Measurements from ENCODE around the gene HSPA14.
A peak's percentile ranks its signal among the peaks of the same experiment; 100 is the strongest.
"Not testable (repeated sequence)": the region's sequence is repeated elsewhere in the genome, so short reads cannot be mapped to it uniquely, and the experiment has no call there.

The HSPA14 gene

DNA sequence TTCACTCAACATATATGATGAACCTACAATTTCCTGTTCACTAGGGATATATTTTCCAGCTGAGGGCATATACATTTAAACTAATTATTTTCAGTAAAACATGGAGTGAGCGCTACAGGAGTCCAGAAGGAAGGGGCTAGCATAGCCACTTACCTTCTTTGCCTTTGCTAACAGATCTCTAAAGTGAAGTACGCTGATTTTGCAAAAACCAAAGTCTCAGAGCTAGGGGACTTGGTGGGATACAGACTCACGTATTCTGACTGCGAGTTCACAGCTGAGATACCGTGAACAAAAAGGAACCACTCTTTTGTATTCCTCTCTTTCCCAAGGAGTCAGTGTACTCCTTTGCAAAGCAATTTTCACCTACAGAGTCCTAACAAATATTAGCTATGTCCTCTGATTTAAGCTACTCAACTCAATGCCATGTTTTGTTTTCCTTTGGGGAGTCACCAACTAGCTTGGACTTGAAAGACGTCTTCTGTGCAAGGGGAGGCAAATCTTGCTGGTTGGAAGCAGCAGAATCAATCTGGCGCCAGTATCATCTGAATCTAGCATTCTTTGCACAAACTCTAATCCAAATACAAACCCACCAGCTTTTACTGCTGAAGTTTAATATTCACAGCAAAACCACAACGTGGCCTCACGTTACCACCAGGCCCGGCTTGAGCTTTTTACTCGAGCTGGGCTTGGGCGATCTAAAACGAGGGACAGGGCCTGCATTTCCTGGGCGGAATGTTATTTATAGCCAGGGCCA, 926 bp upstream of the HSPA14 start:
- no peak for DNase-seq

DNA sequence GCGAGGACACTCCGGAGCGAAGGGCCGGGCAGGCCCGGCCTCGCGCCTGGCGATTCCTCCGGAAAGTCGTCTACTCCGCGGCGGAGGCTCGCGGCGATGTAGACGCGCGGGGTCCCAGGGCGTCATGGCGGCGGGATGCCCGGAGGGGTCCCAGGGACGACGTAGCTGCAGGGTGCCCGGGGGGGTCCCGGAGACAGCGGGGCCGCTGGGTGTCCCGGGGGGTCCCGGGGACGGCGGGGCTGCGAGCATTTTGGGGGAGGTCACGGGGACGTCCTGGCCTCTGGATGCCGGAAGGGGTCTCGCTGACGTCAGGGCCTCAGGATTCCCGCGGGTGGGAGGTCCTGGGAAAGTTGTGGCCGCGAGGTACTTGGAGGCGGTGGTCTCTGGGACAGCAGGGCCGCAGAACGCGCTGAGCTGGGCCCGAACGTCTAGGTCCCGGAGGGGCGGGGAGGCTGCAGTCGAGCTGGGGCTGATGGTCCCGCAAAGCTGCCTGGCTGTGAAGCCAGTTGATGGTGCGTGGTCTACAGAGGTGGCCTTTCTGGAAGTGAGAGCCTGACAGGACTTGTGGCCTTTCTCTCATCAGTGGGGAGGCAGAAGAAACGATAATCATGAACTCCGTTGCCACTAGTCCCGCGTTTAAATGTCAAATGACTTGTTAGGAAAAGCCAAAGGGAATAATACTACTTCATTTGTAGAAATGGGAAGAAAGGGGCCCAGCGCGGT, 637 bp downstream of the HSPA14 start:
- DNase-seq, result no peak

DNA sequence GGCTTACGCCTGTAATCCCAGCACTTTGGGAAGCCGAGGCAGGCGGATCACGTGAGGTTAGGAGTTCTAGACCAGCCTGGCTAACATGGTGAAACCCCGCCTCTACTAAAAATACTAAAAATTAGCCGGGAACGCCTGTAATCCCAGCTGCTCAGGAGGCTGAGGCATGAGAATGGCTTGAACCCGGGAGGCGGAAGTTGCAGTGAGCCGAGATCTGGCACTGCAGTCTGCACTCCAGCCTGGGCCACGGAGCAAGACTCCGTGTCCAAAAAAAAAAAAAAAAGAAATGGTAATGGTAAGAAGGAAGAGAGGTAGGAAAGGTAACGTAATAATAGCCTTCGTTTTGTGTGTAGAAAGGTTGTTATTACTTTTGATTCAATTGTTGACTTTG, 1.2 kb downstream of the HSPA14 start:
- DNase-seq, result no peak

DNA sequence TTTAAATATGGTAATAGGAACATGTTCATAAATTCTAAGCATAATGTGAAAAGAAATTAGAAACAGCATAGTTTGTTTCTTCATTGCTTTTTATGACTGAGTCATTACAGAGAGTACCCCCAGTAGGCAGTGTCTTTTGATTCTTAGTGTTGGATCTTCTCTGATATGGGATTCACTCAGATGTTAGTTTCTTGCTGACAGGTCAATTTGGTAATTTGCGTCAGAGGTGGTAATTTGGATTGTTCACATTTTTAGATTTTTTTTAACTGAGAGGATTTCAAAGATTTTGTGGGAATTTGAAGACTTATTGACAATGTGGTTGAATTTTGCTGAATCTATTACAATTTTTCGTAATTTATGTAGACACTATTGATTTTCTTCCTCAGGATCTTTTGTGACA, 2.1 kb downstream of the HSPA14 start:
- DNase-seq, result no peak

DNA sequence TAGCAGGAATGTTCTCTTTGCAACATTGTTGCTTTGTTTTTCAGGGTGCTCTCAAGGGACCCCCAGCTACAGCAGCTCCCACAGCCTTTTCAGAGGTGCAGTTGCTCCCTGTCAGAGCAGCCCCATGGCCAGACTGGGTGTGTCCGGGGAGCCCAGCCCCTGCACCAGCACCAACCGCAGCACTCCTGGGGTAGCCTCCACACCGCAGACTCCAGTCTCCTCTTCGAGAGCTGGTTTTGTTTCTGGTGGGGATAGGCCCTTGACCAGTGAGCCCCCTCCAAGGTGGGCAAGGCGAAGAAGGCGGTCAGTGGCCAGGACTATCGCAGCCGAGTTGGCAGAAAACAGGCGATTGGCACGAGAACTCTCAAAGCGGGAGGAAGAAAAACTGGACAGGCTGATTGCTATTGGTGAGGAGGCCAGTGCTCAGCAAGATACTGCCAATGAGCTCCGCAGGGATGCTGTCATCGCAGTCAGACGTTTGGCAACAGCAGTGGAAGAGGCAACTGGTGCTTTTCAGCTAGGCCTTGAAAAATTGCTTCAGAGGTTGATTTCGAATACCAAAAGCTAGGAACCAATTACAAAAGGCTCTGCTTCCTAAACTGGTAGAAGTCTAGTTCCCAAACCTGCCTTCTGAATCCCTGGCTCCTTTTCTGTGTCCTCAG, 5.4 kb downstream of the HSPA14 start:
- no peak for DNase-seq

DNA sequence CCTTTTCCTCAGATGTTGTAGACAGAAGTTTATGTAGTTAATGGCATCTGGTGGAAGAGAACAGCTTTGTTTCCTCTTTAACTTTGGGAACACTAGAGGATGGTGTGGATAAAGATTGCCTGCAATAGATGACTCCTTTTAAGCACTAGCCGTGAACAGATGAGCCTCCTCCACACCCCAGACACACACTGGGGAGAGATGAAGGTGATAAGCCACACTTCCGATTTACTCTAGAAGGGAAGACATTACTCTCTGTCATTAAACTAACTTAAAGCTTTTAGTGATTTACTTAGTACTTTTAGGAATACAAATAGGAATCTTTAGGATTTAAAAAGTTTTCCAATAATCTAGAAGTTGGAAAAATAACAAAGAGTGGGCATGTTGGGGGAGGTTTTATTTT, 6.8 kb downstream of the HSPA14 start:
- no peak for DNase-seq

DNA sequence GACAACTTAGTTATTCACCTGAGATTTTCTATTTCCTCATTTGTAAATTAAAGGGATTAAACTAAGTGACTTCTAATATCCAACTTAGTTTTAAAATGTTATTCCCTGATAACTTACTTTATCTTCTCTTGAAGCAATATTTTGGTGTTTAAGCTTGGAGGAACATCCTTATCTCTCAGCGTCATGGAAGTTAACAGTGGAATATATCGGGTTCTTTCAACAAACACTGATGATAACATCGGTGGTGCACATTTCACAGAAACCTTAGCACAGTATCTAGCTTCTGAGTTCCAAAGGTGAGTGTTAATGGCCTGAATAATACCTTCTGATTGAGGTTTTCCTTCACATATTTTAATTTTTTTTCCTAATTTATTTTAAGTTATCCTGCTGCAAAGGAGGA, 14.1 kb downstream of the HSPA14 start:
- DNase-seq, result no peak

DNA sequence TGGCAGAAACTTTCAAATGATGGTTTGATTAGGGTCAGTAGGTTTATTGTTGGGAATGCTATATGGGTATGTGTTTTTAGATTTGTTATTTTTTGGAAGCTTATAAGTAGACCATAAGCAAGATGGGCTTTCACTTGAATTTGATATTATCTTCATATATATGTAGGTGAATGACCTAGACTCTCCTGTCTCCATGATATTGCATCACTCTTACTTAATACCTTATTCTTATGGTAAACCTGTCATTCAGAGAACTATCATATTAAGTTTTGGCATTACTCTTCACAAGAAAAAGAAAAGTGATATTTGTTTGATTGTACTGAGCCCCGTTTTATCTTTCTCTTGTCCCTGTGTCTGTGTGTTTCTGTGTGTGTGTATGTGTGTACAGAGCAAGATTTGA, 17.3 kb downstream of the HSPA14 start:
- DNase-seq, result no peak

DNA sequence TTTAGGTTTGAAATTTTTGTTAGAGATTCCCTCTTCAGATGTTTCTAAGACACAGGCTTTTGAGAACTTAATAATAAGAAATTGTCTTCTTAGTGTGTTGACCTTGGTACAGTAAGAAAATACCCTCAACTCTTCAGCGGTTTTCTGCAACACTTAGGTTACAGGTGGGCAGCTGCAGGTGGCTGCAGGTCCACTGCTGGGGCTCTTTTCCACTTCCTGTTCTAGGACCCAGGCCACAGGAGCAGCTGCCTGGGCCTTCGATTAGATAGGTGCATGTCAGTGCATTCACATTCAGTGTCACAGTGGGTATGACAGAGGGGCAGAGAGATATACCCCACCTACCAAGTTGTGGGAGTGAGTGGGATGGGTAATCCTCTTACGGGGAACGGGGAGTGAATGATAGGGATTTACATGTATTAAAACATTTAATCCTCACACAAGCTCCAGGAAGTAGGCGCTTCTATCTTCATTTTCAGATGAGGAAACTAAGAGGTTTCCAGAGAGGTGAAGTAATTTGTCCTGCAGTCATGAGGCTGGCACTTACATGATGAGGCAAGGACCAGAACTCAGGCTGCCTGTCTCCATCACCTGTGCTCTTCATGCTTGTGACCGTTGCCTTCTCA, 20.3 kb downstream of the HSPA14 start:
- no peak for DNase-seq

DNA sequence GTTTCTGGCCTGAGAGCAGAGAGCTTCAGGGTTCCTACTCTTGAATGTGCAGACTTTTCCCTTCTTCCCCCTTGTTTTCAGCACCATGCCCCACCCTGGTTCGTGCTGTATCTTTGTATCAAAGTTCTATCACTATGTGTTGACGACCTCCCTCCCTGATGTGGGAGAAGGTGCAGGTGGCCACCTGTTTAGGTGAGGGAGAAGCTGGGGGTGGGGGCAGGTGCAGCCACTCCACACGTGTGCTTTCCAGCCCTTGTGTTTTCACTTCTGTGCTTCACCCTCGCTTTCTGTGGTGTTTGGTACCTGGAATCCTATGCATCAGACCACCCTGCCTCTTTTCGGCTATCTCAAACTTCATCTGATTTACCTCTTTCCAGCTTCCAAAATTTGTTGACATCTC, 20.9 kb downstream of the HSPA14 start:
- no peak for DNase-seq

DNA sequence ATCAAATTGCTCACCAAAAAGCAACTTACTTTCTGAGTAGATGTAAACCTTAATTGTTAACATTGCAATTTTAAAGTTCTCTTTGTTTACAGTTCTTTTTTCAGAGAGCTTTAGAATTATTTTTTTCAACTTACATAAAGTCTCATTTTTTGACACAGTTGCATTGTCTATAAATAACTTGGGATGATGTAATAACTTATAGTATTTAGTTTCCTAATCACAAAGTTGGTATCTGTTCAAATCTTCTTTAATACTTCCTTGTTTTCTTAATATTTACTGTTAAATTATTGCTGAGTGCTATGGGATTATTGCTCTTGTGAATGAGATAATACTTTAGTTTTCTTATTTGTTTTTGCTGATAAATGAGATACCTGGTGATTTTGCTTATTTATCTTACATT, 21.7 kb downstream of the HSPA14 start:
- DNase-seq, result no peak

DNA sequence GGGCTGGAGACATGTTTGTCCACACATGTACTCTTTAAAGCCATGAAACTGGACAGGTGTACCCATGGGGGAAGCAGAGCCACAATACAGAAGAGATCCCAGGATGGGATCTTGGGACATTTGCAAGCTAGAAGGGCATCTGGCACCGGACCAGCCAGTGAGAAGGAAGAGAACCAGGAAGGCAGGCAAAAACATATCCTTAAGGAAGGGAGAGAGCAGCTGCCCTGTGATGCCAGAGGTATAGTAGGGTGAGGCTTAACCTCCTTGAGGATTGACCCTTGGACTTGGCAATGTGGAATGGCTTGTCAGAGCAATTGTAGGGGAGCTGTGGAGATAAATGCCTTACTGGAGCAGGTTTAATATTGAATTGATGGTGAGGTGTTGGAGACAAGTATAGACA, 22.7 kb downstream of the HSPA14 start:
- no peak for DNase-seq

DNA sequence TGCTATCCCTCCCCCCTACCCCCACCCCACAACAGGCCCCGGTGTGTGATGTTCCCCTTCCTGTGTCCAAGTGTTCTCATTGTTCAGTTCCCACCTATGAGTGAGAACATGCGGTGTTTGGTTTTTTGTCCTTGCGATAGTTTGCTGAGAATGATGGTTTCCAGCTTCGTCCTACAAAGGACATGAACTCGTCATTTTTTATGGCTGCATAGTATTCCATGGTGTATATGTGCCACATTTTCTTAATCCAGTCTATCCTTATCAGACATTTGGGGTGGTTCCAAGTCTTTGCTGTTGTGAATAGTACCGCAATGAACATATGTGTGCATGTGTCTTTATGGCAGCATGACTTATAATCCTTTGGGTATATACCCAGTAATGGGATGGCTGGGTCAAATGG, 26.4 kb downstream of the HSPA14 start:
- not testable (repeated sequence) for DNase-seq

DNA sequence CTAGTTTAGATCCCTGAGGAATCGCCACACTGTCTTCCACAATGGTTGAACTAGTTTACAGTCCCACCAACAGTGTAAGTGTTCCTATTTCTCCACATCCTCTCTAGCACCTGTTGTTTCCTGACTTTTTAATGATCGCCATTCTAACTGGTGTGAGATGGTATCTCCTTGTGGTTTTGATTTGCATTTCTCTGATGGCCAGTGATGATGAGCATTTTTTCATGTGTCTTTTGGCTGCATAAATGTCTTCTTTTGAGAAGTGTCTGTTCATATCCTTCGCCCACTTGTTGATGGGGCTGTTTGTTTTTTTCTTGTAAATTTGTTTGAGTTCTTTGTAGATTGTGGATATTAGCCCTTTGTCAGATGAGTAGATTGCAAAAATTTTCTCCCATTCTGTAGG, 26.8 kb downstream of the HSPA14 start:
- DNase-seq, result not testable (repeated sequence)

DNA sequence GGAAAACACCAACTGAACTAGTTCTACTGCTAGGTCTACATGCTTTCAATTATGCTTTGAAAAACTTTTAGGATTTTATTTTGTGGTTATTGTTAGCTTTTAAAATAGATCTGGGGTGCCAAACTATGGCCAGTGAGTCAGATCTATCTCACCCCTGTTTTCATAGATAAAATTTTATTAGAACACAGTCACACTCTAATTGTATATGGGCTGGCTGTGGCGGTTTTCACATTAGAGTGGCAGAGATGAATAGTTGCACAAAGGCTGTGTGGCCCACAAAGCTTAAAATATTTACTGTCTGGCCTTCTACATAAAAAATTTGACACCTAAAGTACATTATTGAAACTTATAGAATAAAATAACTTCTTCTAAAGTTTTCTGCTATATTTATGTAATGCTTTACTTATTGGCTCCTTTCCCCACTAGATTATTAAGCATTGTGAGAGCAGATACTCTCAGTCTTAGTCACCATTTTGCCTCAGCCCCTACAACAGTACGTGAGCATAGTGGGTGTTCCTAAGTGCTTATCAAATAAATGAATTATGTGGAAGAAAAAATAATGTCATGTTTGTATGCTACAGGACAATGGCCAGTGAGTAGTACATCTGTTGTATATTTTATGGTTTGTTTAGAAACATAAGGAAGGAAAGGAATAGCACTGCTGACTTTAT, 35.1 kb downstream of the HSPA14 start:
- no peak for DNase-seq

DNA sequence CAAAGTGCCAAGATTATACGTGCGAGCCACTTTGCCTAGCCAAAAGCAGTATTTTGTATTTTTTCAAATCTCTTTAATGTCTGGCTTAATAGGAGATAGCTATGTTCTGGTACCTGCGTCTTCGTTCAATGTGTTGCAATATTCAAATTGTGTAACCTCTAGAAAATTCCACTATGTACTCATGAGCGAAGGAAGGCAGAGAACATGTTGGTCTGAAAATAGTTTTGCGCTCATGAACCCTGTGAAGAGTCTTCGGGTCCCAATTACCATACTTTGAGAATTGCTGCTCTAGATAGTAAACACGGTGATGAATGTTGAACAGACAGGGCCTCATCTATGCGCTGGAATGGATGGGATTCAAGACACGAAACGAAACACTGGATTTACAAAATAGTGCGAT, 37.8 kb downstream of the HSPA14 start:
- DNase-seq, result no peak

DNA sequence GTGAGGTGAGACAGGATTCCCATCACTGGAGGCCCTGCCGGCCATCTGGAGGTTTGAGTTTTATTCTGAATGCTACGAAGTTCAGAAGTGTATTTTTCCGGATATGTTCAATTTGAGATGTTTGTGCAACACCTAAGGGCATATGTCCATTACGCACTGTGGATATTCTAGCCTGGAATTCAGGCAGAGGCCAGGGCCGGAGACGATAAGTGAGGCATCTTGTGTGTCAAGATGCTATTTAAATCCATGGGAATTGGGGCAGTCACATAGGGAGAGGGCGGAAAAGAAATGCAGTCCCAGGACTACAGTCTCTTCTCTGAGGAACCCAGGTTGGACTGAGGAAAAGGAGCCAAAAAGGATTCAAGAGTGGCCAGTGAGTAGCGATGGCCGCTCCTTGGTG, 38.7 kb downstream of the HSPA14 start:
- no peak for DNase-seq

DNA sequence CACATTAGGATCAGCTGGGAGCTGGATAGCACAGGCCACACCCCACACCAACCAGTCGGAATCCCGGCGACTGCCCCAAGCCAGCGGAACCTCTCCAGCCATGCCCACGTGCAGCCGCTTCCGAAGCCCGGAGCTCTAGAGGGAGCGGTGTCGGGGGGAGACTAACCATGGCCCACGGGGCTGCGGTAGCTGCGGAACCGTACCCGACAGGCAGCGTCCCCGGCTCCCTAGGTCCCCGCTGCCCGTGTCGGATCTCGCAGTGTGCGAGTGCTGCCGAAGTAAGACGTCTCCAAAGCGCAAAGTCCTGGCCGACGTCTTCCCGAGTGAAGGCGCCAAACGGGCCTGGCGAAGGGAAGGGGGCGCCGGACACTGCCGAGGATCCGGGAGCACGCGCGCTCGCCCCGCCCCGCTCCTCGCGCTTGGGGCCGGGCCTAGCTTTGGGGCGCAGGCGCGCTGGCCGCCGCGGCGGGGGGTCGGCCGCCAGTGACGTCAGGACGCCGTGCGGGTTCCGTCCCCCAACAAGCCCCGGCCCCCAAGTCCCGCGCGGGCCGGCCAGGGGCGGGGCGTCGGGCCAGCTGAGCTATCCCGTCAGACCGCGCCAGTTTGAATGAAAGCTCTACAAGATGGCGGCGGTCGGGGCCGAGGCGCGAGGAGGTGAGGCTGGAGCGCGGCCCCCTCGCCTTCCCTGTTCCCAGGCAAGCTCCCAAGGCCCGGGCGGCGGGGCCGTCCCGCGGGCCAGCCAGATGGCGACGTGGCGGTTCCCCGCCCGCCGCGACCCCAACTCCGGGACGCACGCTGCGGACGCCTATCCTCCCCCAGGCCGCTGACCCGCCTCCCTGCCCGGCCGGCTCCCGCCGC, 40.4 kb downstream of the HSPA14 start, which contains the start of gene SUV39H2:
TSS of gene SUV39H2 (plus strand) at position 601 of the 858 bp plus-strand sequence. CDS start at position 624, 23 bp downstream.
- DNase-seq, result peak; percentile 84

DNA sequence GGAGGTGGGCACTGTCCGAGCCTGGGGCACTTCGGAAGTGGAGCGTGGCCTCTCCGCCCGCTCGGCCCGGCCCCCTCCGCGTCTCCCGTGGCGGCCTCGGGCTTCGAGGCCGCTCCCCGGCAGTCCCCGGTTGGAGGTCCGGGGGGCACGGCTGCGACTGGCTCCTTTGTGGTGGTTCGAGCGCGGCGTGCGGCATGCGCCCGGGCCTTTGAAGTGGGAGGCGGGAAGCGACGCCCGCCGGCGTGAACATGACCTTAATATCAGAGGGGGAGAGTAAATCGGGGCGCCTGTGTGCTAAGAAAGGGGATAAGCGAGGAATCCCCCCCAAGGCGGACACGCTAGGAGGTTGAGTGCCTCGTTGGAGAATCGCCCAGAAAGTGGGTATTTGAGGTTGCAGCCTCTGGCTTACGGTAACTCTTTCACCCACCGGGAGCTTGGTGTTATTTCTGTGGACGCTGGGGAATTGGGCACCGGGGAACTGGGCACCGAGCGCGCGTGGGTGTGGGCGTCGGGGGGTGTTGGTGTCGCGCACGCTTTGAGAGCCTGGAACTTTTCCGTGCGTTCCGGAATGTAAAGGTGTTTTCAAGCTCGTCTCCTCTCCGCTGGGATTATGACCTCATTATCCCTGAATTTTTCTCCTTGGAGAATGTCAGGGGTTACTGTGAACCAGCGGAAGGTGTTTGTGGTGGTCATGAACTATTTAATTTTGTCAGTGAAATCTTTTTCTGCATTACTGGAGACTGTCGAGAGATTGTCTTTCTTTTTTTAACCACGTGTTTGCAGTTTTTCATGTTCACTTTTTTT, 41.2 kb downstream of the HSPA14 start:
- DNase-seq, result no peak

DNA sequence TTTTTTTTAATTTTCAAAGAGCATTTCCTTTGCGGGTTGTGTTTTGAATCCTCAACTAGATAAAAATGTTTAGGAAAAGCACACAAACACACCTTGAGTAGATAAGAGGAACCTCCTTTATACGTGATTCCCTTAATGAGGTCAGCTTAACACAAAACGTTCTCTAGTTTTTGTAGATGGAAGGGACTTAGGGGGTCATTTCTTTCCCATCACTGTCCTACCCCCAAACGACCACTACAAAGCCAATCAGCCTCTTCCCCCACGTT, 41.8 kb downstream of the HSPA14 start:
- no peak for DNase-seq

DNA sequence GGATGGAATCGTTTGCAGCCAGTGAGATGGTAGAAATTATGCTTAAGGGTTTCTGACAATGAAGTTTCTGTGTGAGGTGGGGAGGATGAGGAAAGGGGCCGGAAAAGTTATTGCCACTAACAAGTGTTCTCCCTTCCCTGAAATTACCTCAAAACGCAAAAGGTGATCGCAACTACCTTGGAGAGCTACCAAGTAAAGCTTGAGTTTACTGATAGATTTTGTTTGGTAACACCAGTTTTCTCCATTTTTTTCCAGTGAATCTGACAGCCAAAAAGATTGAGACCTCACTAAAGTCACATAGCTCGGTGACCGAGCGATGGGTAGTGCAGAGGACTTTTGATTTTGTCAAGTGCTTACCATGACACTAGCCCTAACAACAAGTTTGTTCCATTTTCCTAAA, 42.1 kb downstream of the HSPA14 start:
- no peak for DNase-seq

All from NCI-H2227 treated with DMSO at 0.1 percent for 48 hours (cell line).